ENCODE results near the gene XYLT1. TPM values are rescaled to one million over a fixed set of nuclear protein-coding genes. Genes with fewer than 3 reads are reported as not detected.

The XYLT1 gene
- total RNA-seq, 1 experiment from 2014 or later = 7.5 TPM

DNA sequence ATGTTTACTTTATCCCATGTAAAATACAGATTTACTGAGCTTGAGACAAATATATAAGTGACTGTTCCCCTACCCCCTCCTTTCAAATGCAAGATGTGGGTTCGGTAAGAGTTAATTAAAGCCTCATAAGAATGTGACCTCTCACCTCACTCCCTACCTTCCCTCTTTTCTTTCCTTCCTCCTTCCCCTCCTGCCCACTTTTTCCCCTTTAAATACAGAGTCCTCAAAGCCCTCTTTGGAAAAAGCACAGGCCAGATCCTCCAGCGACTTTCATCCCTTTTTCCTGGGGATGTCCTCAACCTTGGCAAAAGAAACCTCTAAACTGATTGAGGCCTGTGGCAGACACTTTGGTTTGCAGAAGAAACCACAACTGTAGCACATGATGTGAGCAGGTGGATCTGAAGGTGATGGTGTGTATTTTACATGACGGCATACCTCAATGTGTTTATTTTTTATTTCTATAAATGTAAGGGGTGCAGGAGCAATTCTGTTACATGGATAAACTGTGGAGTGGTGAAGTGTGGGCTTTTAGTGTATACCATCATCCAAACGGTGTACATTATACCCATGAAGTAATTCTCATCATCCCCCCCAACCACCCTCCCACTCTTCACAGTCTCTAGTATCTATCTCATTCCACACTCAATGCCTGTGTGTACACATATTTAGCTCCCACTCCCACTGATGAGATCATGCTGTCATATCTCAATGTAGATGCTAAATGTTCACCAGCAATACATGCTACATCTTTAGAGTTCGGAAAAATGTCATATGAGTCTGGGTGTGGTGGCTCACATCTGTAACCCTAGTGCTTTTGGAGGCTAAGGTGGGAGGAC is 77.7 kb downstream of the XYLT1 start:
- Mint-ChIP-seq H3K9me3 (ENCODE audit: low read depth, unreplicated experiment) (no peaks in the 10 kb centered on the region), H3K4me3 (ENCODE audit: low read depth, unreplicated experiment) (no peak overlapping the region), H3K27me3 (ENCODE audit: unreplicated experiment) (peaks cover 24% of the 10 kb centered on the region), H3K4me1 (ENCODE audit: low read depth, unreplicated experiment) (peaks cover 25% of the 10 kb centered on the region), H3K36me3 (ENCODE audit: insufficient read depth, unreplicated experiment) (peaks cover 9% of the 10 kb centered on the region), H3K27ac (ENCODE audit: unreplicated experiment) (no peak overlapping the region)
- CTCF ChIA-PET = no interaction called here
- DNase-seq = no peak
- no TSS peak for BruUV-seq (replicated peaks)
- TF ChIP-seq, protein P1, sequence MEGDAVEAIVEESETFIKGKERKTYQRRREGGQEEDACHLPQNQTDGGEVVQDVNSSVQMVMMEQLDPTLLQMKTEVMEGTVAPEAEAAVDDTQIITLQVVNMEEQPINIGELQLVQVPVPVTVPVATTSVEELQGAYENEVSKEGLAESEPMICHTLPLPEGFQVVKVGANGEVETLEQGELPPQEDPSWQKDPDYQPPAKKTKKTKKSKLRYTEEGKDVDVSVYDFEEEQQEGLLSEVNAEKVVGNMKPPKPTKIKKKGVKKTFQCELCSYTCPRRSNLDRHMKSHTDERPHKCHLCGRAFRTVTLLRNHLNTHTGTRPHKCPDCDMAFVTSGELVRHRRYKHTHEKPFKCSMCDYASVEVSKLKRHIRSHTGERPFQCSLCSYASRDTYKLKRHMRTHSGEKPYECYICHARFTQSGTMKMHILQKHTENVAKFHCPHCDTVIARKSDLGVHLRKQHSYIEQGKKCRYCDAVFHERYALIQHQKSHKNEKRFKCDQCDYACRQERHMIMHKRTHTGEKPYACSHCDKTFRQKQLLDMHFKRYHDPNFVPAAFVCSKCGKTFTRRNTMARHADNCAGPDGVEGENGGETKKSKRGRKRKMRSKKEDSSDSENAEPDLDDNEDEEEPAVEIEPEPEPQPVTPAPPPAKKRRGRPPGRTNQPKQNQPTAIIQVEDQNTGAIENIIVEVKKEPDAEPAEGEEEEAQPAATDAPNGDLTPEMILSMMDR (IDR thresholded peaks at IDR 0.05; ENCODE audit: unreplicated experiment) = no peak
- intact Hi-C loops (cut with micrococcal nuclease; ENCODE audit: unreplicated experiment) = no loop called here

DNA sequence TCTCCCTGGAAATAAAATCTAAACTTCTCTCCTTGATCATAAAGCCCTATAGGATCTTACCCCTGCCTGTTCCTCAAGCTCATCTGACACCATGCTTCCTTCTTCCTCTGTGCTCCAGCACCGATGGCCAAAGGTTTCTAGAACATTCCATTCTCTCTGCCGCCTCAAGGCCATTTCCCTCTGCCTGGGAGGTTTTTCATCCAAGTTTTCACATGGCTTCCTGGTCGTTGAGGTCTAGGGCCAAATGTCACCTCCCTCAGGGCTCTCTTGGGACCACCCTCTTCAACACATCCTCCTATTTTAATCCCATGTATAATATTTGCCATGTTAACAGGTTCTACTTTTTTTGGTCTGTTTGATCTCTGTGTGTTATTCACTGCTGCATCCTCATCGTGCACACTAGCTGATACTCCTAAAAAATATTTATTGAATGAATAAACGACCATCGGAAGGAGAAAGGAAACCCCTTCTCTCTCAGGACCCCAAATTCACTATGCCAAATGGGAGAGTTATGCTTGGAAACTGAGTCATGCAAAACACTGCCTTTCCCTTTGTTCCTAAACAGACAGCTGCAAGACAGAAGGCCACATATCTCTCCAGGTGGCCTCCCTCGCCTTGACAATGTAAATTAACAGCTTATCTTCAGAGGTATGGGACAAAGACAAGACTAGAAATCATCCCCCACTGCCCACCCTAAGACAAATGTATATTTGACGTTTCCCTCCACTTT is 78.5 kb downstream of the XYLT1 start:
- Mint-ChIP-seq H3K27me3 (ENCODE audit: unreplicated experiment) (peaks cover 31% of the 10 kb centered on the region), H3K4me1 (ENCODE audit: low read depth, unreplicated experiment) (peaks cover 17% of the 10 kb centered on the region), H3K27ac (ENCODE audit: unreplicated experiment) (no peak overlapping the region), H3K36me3 (ENCODE audit: insufficient read depth, unreplicated experiment) (peaks cover 9% of the 10 kb centered on the region), H3K9me3 (ENCODE audit: low read depth, unreplicated experiment) (no peaks in the 10 kb centered on the region), H3K4me3 (ENCODE audit: low read depth, unreplicated experiment) (no peak overlapping the region)
- intact Hi-C loops (cut with micrococcal nuclease; ENCODE audit: unreplicated experiment) = no loop called here
- DNase-seq = no peak
- no TSS peak for BruUV-seq (replicated peaks)
- CTCF ChIA-PET = no interaction called here
- TF ChIP-seq, protein P1 (IDR thresholded peaks at IDR 0.05; ENCODE audit: unreplicated experiment) = no peak

DNA sequence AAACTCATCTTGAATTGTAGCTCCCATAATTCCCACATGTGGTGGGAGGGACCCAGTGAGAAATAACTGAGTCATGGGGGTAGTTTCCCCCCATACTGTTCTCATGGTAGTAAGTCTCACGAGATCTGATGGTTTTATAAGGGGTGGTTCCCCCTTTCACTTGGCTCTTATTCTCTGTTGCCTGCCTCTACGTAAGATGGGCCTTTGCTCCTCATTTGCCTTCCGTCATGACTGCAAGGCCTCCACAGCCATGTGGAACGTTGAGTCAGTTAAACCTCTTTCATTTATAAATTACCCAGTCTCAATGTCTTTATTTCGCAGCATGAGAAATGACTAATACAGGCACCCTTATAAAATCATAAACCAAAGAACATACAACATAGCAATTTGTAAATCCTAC is 79.0 kb downstream of the XYLT1 start:
- BruUV-seq (replicated peaks) = no TSS peak
- TF ChIP-seq, protein P1 (IDR thresholded peaks at IDR 0.05; ENCODE audit: unreplicated experiment) = no peak
- no peak for DNase-seq
- no peaks in the 10 kb centered on the region for H3K9me3 Mint-ChIP-seq (ENCODE audit: low read depth, unreplicated experiment)
- peaks cover 11% of the 10 kb centered on the region for H3K4me1 Mint-ChIP-seq (ENCODE audit: low read depth, unreplicated experiment)
- intact Hi-C loops (cut with micrococcal nuclease; ENCODE audit: unreplicated experiment) = no loop called here
- H3K4me3 Mint-ChIP-seq (ENCODE audit: low read depth, unreplicated experiment) = no peak overlapping the region
- H3K27ac Mint-ChIP-seq (ENCODE audit: unreplicated experiment) = no peak overlapping the region
- peaks cover 31% of the 10 kb centered on the region for H3K27me3 Mint-ChIP-seq (ENCODE audit: unreplicated experiment)
- H3K36me3 Mint-ChIP-seq (ENCODE audit: insufficient read depth, unreplicated experiment) = peaks cover 5% of the 10 kb centered on the region
- CTCF ChIA-PET = interaction anchor here (0.9 kb wide), 1 partner anchor 78 kb away, joined by 3 read pairs; no protein-coding TSS in a partner anchor

DNA sequence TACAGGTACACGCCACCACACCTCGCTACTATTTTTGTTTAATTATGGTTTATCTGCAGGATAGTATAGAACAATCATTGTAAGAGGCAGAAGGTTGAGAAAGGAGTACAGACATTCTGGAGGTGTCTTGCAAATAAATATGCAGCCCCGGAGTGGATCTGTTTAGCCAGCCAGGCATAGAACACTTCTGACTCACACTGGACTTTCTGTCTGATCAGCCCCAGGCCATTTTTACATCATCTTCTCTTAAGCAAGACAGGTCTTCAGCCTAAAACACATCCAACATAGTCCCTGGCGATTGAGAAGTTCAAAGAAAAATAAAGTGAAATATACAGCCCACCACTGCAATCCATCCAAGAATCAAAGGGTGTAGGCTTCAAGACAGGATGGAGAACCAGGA is 81.4 kb downstream of the XYLT1 start:
- no peak for DNase-seq
- TF ChIP-seq, protein P1 (IDR thresholded peaks at IDR 0.05; ENCODE audit: unreplicated experiment) = no peak
- no peak overlapping the region for H3K4me3 Mint-ChIP-seq (ENCODE audit: low read depth, unreplicated experiment)
- H3K9me3 Mint-ChIP-seq (ENCODE audit: low read depth, unreplicated experiment) = no peaks in the 10 kb centered on the region
- H3K27ac Mint-ChIP-seq (ENCODE audit: unreplicated experiment) = no peak overlapping the region
- no peaks in the 10 kb centered on the region for H3K36me3 Mint-ChIP-seq (ENCODE audit: insufficient read depth, unreplicated experiment)
- intact Hi-C loops (cut with micrococcal nuclease; ENCODE audit: unreplicated experiment) = no loop called here
- no TSS peak for BruUV-seq (replicated peaks)
- CTCF ChIA-PET = no interaction called here
- H3K27me3 Mint-ChIP-seq (ENCODE audit: unreplicated experiment) = peaks cover 31% of the 10 kb centered on the region
- H3K4me1 Mint-ChIP-seq (ENCODE audit: low read depth, unreplicated experiment) = no peaks in the 10 kb centered on the region
